SK-N-SH treated with all-trans-retinoic acid at 6 μM for 48 hours (cell line): ENCODE results near the gene WT1.

ENCODE experiments used
- ATAC-seq: fragments of 200-7000 bp; cut with Tn5 transposase; 3 replicates; pipeline ENCODE4 v1.9.1; 2020; ENCODE audit warnings: mild to moderate bottlenecking, moderate library complexity
- ARNTL ChIP-seq: fragments of 450-650 bp; formaldehyde crosslinking; IDR thresholded peaks from 2 replicates; pipeline ENCODE4 v1.5.0; 2020; ENCODE audit warnings: low read depth, mild to moderate bottlenecking, moderate library complexity, borderline replicate concordance
- BACH2 ChIP-seq: fragments of 250-450 bp; sonication (Bioruptor Pico); IDR thresholded peaks from 2 replicates; pipeline ENCODE4 v1.9.0; 2021; ENCODE audit warnings: mild to moderate bottlenecking, borderline replicate concordance
- CSDC2 ChIP-seq: fragments of 250-450 bp; sonication (Bioruptor Pico); IDR thresholded peaks from 2 replicates; pipeline ENCODE4 v1.5.0; 2020; ENCODE audit warnings: mild to moderate bottlenecking, moderate library complexity
- ESRRG ChIP-seq: fragments of 250-450 bp; sonication (Bioruptor Pico); IDR thresholded peaks from 2 replicates; pipeline ENCODE4 v1.6.1; 2021; ENCODE audit warnings: mild to moderate bottlenecking
- GLIS3 ChIP-seq: fragments of 250-450 bp; sonication (Bioruptor Pico); IDR thresholded peaks from 2 replicates; pipeline ENCODE4 v1.5.0; 2020; ENCODE audit warnings: mild to moderate bottlenecking, moderate library complexity
- ISL1 ChIP-seq: fragments of 250-450 bp; sonication (Bioruptor Pico); IDR thresholded peaks from 2 replicates; pipeline ENCODE4 v2.1.2; 2022; ENCODE audit warnings: mild to moderate bottlenecking, moderate library complexity
- OSR1 ChIP-seq: fragments of 250-450 bp; sonication (Bioruptor Pico); IDR thresholded peaks from 2 replicates; pipeline ENCODE4 v1.8.0; 2022; ENCODE audit warnings: moderate library complexity, mild to moderate bottlenecking, inconsistent platforms
- RARB ChIP-seq: fragments of 250-450 bp; sonication (Bioruptor Pico); IDR thresholded peaks from 2 replicates; pipeline ENCODE4 v1.8.0; 2021; ENCODE audit warnings: mild to moderate bottlenecking, moderate library complexity
- SNAI2 ChIP-seq: fragments of 250-450 bp; sonication (Bioruptor Pico); IDR thresholded peaks from 2 replicates; pipeline ENCODE4 v1.5.0; 2020; ENCODE audit warnings: mild to moderate bottlenecking, moderate library complexity
- TCF4 ChIP-seq: fragments of 250-450 bp; sonication (Bioruptor Pico); IDR thresholded peaks from 2 replicates; pipeline ENCODE4 v1.8.0; 2021; ENCODE audit warnings: mild to moderate bottlenecking, moderate library complexity, borderline replicate concordance
- TOX ChIP-seq: fragments of 250-450 bp; sonication (Bioruptor Pico); IDR thresholded peaks from 2 replicates; pipeline ENCODE4 v1.8.0; 2021; ENCODE audit warnings: mild to moderate bottlenecking, moderate library complexity, borderline replicate concordance
- ZC3H10 ChIP-seq: fragments of 250-450 bp; sonication (Bioruptor Pico); IDR thresholded peaks from 2 replicates; pipeline ENCODE4 v1.5.1; 2021; ENCODE audit warnings: mild to moderate bottlenecking, moderate library complexity
- ZFP3 ChIP-seq: fragments of 250-450 bp; sonication (Bioruptor Pico); IDR thresholded peaks from 2 replicates; pipeline ENCODE4 v1.5.0; 2020; ENCODE audit warnings: mild to moderate bottlenecking, moderate library complexity
- ZFP30 ChIP-seq: fragments of 450-650 bp; formaldehyde crosslinking; IDR thresholded peaks from 2 replicates; pipeline ENCODE4 v1.5.0; 2022; ENCODE audit warnings: mild to moderate bottlenecking, moderate library complexity
- ZNF565 ChIP-seq: fragments of 450-650 bp; formaldehyde crosslinking; conservative IDR thresholded peaks from 2 replicates; pipeline ENCODE4 v1.5.0; 2020; ENCODE audit warnings: low read depth, mild to moderate bottlenecking, moderate library complexity
- ZNF70 ChIP-seq: fragments of 450-650 bp; formaldehyde crosslinking; IDR thresholded peaks from 2 replicates; pipeline ENCODE4 v1.5.0; 2020; ENCODE audit warnings: mild to moderate bottlenecking, moderate library complexity
- ZNF8 ChIP-seq: fragments of 450-650 bp; formaldehyde crosslinking; IDR thresholded peaks from 2 replicates; pipeline ENCODE4 v1.5.0; 2020; ENCODE audit warnings: mild to moderate bottlenecking, moderate library complexity
- TF ChIP-seq, protein P1 (sequence below): fragments of 250-450 bp; sonication (Bioruptor Pico); IDR thresholded peaks from 2 replicates; pipeline ENCODE4 v1.8.0; 2020; ENCODE audit warnings: mild to moderate bottlenecking, moderate library complexity, borderline replicate concordance
- TF ChIP-seq, protein P2 (sequence below): fragments of 250-450 bp; sonication (Bioruptor Pico); IDR thresholded peaks from 2 replicates; pipeline ENCODE4 v1.5.0; 2020; ENCODE audit warnings: mild to moderate bottlenecking, moderate library complexity
- TF ChIP-seq, protein P3 (sequence below): fragments of 250-450 bp; sonication (Bioruptor Pico); IDR thresholded peaks from 2 replicates; pipeline ENCODE4 v1.8.0; 2021; ENCODE audit warnings: low read depth, mild to moderate bottlenecking, moderate library complexity, borderline replicate concordance
- TF ChIP-seq, protein P4 (sequence below): fragments of 250-450 bp; sonication (Bioruptor Pico); IDR thresholded peaks from 2 replicates; pipeline ENCODE4 v1.5.1; 2020; ENCODE audit warnings: low read depth, mild to moderate bottlenecking, moderate library complexity
- TF ChIP-seq, protein P5 (sequence below): fragments of 250-450 bp; sonication (Bioruptor Pico); IDR thresholded peaks from 2 replicates; pipeline ENCODE4 v1.5.1; 2021; ENCODE audit warnings: mild to moderate bottlenecking, moderate library complexity

The WT1 gene

DNA sequence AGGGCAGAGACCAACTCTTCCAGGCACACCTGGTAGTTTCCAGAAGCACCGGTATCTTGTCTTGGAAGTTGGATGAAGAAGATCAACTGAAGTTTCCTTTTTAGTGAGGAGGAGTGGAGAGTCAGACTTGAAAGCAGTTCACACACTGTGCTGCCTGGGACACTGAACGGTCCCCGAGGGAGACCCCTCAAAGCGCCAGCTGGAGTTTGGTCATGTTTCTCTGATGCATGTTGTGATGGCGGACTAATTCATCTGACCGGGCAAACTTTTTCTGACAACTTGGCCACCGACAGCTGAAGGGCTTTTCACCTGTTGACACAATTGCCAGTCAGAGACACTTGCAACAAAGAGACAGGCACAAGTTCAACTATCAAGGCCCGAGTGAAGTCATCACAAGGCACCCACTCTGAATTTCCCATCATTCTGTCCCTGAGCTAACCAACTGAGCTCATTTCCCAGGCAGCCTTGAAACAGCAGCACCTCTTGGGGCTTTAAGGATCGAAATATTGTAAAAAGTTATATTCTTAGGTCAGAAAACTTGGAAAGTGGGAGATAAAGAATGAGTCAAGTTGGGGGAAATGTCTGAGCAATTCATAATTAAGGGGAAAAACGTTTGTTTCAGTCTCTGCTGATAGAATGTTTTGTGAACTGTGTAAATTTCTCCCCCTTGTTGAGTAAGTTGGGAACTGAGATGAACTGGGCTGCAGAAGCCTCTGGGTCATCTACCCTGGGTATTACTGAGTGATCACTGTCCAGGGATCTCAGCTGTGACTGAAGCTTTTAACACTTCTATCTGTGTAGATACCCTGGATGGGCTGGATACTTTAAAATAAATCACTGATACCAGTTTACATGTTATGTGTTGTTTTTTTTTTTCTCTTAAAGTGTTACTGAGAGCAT is 46.2 kb downstream of the WT1 start:
- ATAC-seq = no peak
- TF ChIP-seq, protein P1, sequence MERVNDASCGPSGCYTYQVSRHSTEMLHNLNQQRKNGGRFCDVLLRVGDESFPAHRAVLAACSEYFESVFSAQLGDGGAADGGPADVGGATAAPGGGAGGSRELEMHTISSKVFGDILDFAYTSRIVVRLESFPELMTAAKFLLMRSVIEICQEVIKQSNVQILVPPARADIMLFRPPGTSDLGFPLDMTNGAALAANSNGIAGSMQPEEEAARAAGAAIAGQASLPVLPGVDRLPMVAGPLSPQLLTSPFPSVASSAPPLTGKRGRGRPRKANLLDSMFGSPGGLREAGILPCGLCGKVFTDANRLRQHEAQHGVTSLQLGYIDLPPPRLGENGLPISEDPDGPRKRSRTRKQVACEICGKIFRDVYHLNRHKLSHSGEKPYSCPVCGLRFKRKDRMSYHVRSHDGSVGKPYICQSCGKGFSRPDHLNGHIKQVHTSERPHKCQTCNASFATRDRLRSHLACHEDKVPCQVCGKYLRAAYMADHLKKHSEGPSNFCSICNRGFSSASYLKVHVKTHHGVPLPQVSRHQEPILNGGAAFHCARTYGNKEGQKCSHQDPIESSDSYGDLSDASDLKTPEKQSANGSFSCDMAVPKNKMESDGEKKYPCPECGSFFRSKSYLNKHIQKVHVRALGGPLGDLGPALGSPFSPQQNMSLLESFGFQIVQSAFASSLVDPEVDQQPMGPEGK = no peak
- TF ChIP-seq BACH2 (CRISPR knock-in tag) (no peak), ARNTL (CRISPR knock-in tag) (no peak), CSDC2 (no peak), ISL1 (CRISPR knock-in tag) (no peak), TCF4 (CRISPR knock-in tag) (no peak), TOX (CRISPR knock-in tag) (no peak), RARB (CRISPR knock-in tag) (no peak), ZC3H10 (CRISPR knock-in tag) (no peak)
- TF ChIP-seq, protein P2, sequence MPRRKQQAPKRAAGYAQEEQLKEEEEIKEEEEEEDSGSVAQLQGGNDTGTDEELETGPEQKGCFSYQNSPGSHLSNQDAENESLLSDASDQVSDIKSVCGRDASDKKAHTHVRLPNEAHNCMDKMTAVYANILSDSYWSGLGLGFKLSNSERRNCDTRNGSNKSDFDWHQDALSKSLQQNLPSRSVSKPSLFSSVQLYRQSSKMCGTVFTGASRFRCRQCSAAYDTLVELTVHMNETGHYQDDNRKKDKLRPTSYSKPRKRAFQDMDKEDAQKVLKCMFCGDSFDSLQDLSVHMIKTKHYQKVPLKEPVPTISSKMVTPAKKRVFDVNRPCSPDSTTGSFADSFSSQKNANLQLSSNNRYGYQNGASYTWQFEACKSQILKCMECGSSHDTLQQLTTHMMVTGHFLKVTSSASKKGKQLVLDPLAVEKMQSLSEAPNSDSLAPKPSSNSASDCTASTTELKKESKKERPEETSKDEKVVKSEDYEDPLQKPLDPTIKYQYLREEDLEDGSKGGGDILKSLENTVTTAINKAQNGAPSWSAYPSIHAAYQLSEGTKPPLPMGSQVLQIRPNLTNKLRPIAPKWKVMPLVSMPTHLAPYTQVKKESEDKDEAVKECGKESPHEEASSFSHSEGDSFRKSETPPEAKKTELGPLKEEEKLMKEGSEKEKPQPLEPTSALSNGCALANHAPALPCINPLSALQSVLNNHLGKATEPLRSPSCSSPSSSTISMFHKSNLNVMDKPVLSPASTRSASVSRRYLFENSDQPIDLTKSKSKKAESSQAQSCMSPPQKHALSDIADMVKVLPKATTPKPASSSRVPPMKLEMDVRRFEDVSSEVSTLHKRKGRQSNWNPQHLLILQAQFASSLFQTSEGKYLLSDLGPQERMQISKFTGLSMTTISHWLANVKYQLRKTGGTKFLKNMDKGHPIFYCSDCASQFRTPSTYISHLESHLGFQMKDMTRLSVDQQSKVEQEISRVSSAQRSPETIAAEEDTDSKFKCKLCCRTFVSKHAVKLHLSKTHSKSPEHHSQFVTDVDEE (CRISPR knock-in tag) = no peak
- TF ChIP-seq, protein P3, sequence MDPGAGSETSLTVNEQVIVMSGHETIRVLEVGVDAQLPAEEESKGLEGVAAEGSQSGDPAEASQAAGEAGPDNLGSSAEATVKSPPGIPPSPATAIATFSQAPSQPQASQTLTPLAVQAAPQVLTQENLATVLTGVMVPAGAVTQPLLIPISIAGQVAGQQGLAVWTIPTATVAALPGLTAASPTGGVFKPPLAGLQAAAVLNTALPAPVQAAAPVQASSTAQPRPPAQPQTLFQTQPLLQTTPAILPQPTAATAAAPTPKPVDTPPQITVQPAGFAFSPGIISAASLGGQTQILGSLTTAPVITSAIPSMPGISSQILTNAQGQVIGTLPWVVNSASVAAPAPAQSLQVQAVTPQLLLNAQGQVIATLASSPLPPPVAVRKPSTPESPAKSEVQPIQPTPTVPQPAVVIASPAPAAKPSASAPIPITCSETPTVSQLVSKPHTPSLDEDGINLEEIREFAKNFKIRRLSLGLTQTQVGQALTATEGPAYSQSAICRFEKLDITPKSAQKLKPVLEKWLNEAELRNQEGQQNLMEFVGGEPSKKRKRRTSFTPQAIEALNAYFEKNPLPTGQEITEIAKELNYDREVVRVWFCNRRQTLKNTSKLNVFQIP (CRISPR knock-in tag) = no peak
- TF ChIP-seq, protein P4, sequence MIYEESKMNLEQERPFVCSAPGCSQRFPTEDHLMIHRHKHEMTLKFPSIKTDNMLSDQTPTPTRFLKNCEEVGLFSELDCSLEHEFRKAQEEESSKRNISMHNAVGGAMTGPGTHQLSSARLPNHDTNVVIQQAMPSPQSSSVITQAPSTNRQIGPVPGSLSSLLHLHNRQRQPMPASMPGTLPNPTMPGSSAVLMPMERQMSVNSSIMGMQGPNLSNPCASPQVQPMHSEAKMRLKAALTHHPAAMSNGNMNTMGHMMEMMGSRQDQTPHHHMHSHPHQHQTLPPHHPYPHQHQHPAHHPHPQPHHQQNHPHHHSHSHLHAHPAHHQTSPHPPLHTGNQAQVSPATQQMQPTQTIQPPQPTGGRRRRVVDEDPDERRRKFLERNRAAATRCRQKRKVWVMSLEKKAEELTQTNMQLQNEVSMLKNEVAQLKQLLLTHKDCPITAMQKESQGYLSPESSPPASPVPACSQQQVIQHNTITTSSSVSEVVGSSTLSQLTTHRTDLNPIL (CRISPR knock-in tag) = no peak

DNA sequence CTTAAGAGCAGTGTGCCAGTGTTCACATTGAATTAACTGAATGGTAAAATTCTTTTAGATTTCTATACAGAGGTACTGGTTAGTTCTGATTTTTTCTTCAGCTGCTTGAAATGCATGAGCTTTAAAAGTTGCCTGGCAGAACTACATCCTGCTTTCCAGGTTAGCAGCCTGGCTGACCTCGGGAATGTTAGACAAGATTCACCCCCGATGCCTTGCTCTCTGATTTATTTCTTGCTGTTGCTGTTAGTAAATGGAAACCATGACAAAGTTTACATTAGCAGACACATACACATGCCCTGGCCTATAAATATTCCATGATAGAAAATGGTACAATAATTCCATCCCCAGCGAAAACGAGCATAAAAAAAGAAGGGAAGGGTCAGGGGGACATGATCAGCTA is 47.0 kb downstream of the WT1 start:
- ATAC-seq = no peak
- no peak for TF ChIP-seq ISL1 (CRISPR knock-in tag)
- no peak for TF ChIP-seq ZFP30 (CRISPR knock-in tag)
- TF ChIP-seq CSDC2 = no peak
- TF ChIP-seq ZNF8 (CRISPR knock-in tag) = no peak
- no peak for TF ChIP-seq OSR1 (CRISPR knock-in tag)
- TF ChIP-seq ARNTL (CRISPR knock-in tag) = no peak
- TF ChIP-seq GLIS3 (CRISPR knock-in tag) = no peak
- TF ChIP-seq TCF4 (CRISPR knock-in tag) = no peak
- TF ChIP-seq ZFP3 = no peak
- TF ChIP-seq ESRRG (CRISPR knock-in tag) = no peak
- no peak for TF ChIP-seq RARB (CRISPR knock-in tag)
- TF ChIP-seq ZNF565 (CRISPR knock-in tag) = no peak

DNA sequence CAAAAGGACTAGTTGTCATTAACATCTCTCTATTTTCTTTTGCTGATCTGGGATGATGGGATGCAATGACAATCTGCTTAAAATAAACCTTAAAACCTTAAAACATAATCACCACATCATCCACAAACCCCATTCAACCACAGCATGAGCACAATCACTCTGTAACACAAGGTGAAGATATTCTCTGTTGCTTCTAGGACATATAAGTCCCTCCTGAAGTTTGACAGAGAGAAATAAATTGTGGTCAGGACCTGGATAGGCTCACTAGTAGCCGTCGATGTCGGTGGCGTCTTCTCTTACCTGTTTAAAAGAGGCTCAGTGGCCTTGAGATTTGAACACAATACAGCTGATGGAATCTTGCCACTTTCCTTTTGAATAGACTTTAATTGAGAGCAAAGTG is 47.9 kb downstream of the WT1 start:
- TF ChIP-seq, protein P2 (CRISPR knock-in tag) = no peak
- no peak for TF ChIP-seq TCF4 (CRISPR knock-in tag)
- no peak for TF ChIP-seq OSR1 (CRISPR knock-in tag)
- no peak for TF ChIP-seq SNAI2 (CRISPR knock-in tag)
- TF ChIP-seq ZNF70 = no peak
- TF ChIP-seq, protein P5, sequence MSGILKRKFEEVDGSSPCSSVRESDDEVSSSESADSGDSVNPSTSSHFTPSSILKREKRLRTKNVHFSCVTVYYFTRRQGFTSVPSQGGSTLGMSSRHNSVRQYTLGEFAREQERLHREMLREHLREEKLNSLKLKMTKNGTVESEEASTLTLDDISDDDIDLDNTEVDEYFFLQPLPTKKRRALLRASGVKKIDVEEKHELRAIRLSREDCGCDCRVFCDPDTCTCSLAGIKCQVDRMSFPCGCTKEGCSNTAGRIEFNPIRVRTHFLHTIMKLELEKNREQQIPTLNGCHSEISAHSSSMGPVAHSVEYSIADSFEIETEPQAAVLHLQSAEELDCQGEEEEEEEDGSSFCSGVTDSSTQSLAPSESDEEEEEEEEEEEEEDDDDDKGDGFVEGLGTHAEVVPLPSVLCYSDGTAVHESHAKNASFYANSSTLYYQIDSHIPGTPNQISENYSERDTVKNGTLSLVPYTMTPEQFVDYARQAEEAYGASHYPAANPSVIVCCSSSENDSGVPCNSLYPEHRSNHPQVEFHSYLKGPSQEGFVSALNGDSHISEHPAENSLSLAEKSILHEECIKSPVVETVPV (CRISPR knock-in tag) = no peak
- TF ChIP-seq TOX (CRISPR knock-in tag) = no peak
- TF ChIP-seq ZFP3 = no peak
- no peak for TF ChIP-seq ESRRG (CRISPR knock-in tag)
- no peak for TF ChIP-seq ARNTL (CRISPR knock-in tag)
- ATAC-seq = no peak
